ENCODE results near the gene ITPR1. TPM values are rescaled to one million over a fixed set of nuclear protein-coding genes. Genes with fewer than 3 reads are reported as not detected.
"Not testable (repeated sequence)": the region's sequence is repeated elsewhere in the genome, so short reads cannot be mapped to it uniquely, and the experiment has no call there.

ITPR1 gene
- total RNA-seq, 1 experiment from 2014 or later = 3.6 TPM

- no peak for DNase-seq (ENCODE audit: low spot score)
These were observed 77.9 kb downstream of the ITPR1 start for GRCh38 chr3:4570840-4571621.

GRCh38 chr3:4571690-4572334 lies 78.7 kb downstream of the ITPR1 start:
- DNase-seq (ENCODE audit: low spot score) = peak; percentile 4

GRCh38 chr3:4573153-4573552 lies 80.0 kb downstream of the ITPR1 start:
- no peak for DNase-seq (ENCODE audit: low spot score)

GRCh38 chr3:4574426-4574965 lies 81.3 kb downstream of the ITPR1 start:
- DNase-seq (ENCODE audit: low spot score) = no peak

- no peak for DNase-seq (ENCODE audit: low spot score)
These were observed 82.2 kb downstream of the ITPR1 start for GRCh38 chr3:4575381-4575780.

GRCh38 chr3:4577721-4578120 lies 84.6 kb downstream of the ITPR1 start:
- no peak for DNase-seq (ENCODE audit: low spot score)

DNA sequence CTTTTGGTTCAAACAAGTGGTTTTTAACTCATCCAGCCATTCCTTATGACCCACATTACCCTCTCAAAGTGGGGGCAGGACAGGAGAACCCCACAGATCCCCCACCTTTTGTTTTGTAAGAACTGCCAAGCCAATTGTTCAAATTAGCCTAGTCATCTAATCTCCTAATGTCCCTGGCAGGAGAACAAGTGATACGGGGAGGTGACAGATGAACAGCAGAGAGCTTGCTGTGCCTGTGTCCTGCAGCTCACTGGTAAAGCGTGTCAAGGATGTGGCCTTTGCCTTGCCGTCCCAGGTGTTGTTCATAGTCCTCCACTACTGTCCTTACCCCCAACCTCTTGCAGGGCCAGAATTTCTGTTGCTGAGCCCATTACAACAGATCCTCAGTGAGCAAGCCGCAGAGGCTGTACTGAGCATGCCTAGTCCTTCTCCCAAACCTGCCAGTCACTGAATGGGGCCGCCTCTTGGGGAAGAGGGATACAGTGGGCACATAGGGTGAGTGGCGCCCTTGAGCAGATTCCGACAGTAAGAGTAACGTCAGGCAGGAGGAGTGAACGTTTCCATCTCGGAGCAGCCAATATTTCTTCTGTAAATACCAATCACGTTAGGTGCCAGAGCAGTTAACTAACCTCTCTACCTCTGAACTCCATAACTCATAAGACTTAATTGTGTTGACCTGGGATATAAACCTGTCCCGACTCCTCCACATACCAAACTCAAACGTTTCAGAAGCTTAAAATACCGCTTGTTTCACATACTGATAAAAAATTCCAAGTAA lies 87.4 kb downstream of the ITPR1 start:
- peak; percentile 1 for DNase-seq (ENCODE audit: low spot score)

- DNase-seq (ENCODE audit: low spot score) = no peak
These were observed 87.9 kb downstream of the ITPR1 start for GRCh38 chr3:4581124-4581424.

DNA sequence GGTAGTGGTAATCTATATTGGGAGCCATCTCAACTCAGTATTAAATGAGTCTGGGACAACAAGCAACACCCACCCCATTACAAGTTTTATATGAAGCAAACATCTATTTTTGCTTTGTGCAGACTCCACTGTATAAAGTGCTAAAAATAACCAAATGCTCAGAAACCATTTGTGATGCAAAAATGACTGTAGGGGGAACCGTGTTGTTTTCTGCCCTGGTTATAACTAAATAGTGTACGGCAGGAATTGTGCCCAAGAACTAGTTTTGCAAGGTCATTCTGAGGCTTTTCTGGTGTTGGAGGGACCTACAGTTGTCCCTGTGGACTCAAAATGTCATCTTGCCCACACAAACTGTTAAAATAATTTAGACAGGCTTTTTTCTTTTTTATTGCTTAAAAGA lies 88.3 kb downstream of the ITPR1 start:
- no peak for DNase-seq (ENCODE audit: low spot score)

- no peak for DNase-seq (ENCODE audit: low spot score)
These were observed 88.9 kb downstream of the ITPR1 start for GRCh38 chr3:4581920-4582611.

- no peak for DNase-seq (ENCODE audit: low spot score)
These were observed 89.5 kb downstream of the ITPR1 start for GRCh38 chr3:4582624-4583023.

- DNase-seq (ENCODE audit: low spot score) = no peak
These were observed 90.3 kb downstream of the ITPR1 start for GRCh38 chr3:4583416-4583815.

DNA sequence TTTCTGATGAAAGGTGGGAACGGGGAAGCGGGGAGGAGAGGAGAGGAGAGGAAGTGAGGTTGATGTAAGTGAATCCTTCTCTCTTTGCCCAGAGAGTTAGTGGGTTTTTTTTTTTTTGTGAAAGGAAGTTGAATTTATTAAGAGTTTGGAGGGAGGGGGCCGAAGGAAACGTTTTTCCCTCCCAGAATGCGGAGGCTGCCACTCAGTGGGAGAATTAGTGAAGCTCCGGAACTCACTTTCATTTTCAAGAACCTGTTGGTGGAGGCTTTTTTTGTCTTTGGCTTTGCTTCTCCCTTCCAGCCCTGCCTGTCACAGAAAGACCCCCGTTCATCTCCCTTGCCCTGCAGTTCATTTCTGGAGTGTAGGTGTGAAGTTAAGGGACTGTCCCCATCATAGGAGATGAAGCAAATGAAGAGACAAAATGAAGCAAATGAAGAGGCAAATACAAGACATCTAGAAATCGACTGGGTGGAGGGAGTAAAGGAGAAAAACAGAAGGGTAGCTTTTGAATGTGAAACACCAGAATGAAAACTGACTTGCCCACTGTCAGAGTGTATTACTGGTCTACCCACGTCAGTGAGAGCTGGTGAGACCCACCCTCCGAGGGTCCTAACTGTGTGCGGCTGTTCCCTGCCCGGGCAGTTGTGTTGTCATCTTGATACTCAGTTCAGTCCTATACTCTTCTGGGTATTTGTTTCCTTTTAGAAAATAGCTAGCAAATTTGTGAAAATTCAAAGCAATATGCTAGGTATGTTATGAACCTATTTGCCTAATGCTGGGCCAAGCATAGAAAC lies 91.5 kb downstream of the ITPR1 start:
- no peak for DNase-seq (ENCODE audit: low spot score)

- DNase-seq (ENCODE audit: low spot score) = no peak
These were observed 93.2 kb downstream of the ITPR1 start for GRCh38 chr3:4586381-4586780.

DNA sequence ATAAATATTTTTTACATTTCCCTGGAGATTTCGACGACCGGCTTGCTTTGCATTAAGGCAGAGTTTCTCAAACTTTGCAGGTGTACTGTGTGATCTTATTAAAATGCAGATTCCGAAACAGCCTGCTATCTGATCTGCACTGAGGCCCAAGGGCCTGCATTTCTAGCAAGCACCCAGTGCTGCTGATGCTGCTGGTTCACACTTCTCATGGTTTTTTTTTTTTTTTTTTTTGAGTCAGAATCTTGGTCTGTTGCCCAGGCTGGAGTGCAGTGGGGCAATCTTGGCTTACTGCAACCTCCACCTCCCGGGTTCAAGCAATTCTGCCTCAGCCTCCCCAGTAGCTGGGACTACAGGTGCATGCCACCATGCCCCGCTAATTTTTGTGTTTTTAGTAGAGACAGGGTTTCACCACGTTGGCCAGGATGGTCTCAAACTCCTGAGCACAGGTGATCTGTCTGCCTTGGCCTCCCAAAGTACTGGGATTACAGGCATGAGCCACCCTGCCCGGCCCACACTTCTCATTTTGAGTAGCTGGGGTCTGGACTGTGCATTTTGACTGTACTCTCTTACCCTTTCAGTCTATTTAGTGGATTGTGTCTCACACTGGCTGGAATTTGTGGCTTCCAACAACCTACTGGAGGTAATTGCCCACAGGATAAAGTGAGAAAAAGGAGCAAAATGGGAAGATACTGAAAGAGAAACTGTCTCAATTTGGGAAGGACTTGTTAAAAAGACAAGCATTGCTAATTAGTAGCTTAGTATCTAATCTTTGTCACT lies 94.1 kb downstream of the ITPR1 start:
- no peak for DNase-seq (ENCODE audit: low spot score)

GRCh38 chr3:4587838-4588105 lies 94.6 kb downstream of the ITPR1 start:
- no peak for DNase-seq (ENCODE audit: low spot score)

GRCh38 chr3:4588466-4588865 lies 95.3 kb downstream of the ITPR1 start:
- DNase-seq (ENCODE audit: low spot score) = no peak

GRCh38 chr3:4589475-4590097 lies 96.4 kb downstream of the ITPR1 start:
- no peak for DNase-seq (ENCODE audit: low spot score)

DNA sequence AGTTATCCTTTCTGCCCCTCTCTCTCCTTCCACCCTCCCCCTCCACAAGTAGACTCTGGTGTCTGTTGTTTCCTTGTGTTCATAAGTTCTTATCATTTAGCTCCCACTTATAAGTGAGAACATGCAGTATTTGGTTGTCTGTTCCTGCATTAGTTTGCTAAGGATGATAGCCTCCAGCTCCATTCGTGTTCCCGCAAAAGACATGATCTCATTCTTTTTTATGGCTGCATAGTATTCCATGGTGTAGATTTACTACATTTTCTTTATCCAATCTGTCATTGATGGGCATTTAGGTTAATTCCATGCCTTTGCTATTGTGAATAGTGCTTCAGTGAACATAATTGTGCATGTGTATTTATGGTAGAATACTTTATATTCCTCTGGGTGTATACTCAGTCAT lies 97.7 kb downstream of the ITPR1 start:
- DNase-seq (ENCODE audit: low spot score) = not testable (repeated sequence)

- DNase-seq (ENCODE audit: low spot score) = no peak
These were observed 98.5 kb downstream of the ITPR1 start for GRCh38 chr3:4591669-4592068.

All from HT-29 (cell line).